ENCODE data around the gene GARS1.

DNA sequence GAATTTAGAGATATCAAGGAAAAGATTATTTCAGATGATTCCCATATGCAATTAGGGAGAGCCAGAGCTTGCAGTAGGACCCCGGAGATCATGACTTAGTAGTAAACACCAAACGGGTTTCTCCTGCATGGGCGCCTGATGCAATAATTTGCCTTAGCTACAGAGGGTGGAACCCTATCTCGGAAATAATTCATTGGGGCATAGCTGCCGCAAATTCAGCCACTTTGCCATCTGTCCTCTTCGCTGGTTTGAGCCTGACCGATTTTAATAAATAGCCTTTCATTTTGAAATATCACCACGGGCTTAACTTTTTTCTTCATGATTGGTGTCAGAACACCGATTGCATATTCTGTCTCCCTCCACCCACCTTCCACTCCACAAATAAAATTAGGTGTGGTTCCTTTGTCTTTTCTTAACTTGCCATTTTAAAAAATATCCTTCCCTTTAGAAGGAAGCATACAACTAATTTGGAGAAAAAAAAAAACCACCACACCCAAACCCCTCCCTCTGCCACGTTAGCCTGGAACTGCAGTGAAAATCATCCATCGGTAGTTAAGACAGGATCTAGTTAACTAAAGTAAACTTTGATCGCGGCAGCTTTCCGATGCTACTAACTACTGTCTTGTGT, 1.4 kb downstream of the GARS1 start:
- TF ChIP-seq SUZ12 (IDR thresholded peaks at IDR 0.05; ENCODE audit: extremely low read depth, insufficient read depth, insufficient read length), result no peak
- no peak for TF ChIP-seq YY1 (IDR thresholded peaks at IDR 0.05; ENCODE audit: insufficient read depth, insufficient read length)
- TF ChIP-seq ZNF274 (IDR thresholded peaks at IDR 0.05; ENCODE audit: low read depth, low read length), result no peak
